ENCODE measurements around the gene CHKB.
"Not testable (repeated sequence)": the region's sequence is repeated elsewhere in the genome, so short reads cannot be mapped to it uniquely, and the experiment has no call there.

The CHKB gene

DNA sequence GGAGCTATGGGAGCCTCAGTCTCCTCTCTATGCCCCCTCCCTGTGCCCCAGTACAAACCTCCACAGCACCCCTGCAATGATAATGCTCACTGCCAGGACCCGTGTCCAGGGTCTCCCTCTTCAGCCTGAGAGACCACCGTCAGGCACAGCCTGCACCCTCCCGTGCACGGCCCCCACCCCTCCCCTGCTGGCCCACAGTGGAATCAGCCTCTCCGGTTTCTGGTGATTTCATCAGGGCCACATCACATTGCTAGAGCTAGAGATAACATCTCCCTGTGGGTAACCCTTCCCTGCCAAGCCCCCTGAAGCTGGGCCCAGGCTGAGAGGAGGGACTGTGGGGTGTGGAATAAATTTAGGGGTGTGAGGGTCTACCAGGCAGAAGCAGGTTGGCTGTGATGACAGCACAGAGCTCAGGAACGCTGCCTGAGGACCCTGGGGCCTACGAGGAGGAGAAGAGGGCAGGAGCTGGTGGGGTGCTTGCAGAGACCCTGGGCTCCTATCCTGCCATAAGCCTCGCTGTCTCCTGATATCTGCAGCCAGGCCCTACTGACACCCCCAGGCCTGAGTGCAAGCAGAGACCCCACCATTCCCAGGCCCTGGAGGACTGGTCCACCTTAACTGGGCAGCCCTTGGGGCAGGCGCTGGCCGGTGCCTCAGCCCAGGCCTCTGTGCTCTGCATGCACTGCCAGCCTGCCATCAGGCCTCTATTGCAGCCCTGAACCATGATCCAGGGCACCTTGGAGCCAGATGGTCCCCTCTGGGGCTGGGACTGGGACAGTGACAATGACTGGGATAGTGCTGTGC, 36.9 kb downstream of the CHKB start, which contains the start of gene KLHDC7B:
KLHDC7B (plus strand) TSS at position 378 of the 804 bp plus-strand sequence; CDS start at position 723, 345 bp downstream.
- Histone ChIP-seq H3K9me3 (ENCODE audit: low read depth, low read length) (no peaks in the 10 kb centered on the region), H3K36me3 (ENCODE audit: insufficient read depth, low read length) (no peaks in the 10 kb centered on the region), H3K9ac (ENCODE audit: insufficient read length) (peak within 1 kb of the TSS; percentile 62), H3K27ac (peak within 1 kb of the TSS; percentile 62; the same call in 1 of the 2 replicates), H3K4me3 (no peak within 1 kb of the TSS)
- no peak for TF ChIP-seq POLR2AphosphoS5 (IDR thresholded peaks at IDR 0.05; ENCODE audit: borderline replicate concordance, low read depth, low read length)
- TF ChIP-seq FOXP2 (optimal IDR thresholded peaks at IDR 0.05; ENCODE audit: control extremely low read depth, extremely low read length, insufficient read depth): no peak
- TF ChIP-seq EZH2 (IDR thresholded peaks at IDR 0.05): no peak
- no peak for DNase-seq (ENCODE audit: low read depth, low spot score)

DNA sequence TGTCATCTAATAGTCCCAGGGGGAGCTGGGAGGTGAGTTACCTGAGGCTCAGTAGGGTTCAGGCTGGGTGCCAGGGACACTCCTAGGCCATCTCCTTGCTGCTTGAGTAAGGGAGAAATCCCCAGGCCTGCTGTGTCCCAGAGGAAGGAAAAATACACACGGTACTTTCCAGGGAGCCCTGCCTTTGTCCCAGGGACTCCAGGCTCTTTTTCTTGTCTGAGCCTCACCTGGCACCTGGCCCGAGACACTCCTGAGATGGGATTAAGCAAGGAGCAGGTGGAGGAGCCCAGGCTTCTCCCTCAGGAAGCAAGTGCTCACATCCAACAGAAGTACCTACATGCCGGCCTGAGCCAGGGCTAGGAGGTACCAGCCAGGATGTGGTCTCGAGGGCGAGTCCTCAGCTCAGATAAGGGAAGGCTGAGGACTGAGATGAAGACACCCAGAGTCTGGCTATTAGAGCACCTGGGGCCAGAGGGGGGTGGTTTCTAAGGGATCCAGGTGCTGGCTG, 37.8 kb downstream of the CHKB start:
- H3K4me3 ChIP-seq: no peak overlapping the region
- peak overlapping the region; percentile 45 for H3K9ac ChIP-seq (ENCODE audit: insufficient read length)
- DNase-seq (ENCODE audit: low read depth, low spot score): no peak
- H3K36me3 ChIP-seq (ENCODE audit: insufficient read depth, low read length): no peaks in the 10 kb centered on the region
- TF ChIP-seq POLR2AphosphoS5 (IDR thresholded peaks at IDR 0.05; ENCODE audit: borderline replicate concordance, low read depth, low read length): no peak
- TF ChIP-seq EZH2 (IDR thresholded peaks at IDR 0.05): no peak
- no peak for TF ChIP-seq FOXP2 (optimal IDR thresholded peaks at IDR 0.05; ENCODE audit: control extremely low read depth, extremely low read length, insufficient read depth)
- peak overlapping the region; percentile 19; the same call in 1 of the 2 replicates for H3K27ac ChIP-seq
- H3K9me3 ChIP-seq (ENCODE audit: low read depth, low read length): no peaks in the 10 kb centered on the region

DNA sequence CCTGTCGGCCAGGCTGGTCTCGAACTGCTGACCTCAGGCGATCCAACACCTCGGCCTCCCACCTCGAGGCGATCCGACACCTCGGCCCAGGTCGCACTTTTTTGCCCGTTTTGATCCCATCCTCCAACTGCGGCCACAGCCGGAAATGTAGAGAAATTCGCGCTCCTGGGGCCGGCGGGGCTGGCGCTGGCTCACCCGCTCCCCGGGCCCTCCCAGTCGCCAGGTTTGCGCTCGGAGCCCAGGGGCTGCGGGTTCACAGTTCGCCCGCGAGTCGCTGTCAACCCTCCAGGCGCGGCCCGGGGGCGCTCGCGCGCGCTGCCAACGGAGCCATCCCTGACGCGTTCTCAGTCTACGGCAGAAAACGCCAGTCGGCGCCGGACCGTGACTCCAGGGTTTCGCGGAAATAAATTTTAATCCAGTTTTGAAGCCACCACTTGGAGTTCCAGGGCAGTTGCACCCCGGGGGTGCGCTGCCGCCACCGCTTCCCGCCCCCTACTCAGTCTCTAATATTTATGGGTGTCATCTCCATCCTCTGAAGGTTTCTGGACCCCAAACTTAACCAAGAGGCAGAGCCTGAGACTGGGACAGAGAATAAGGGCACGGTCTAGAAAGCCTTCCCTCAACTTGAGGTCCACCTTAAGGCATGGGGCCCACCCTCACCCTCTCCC, 38.4 kb downstream of the CHKB start:
- H3K36me3 ChIP-seq (ENCODE audit: insufficient read depth, low read length): no peaks in the 10 kb centered on the region
- H3K27ac ChIP-seq: no peak overlapping the region; the same call in 1 of the 2 replicates

DNA sequence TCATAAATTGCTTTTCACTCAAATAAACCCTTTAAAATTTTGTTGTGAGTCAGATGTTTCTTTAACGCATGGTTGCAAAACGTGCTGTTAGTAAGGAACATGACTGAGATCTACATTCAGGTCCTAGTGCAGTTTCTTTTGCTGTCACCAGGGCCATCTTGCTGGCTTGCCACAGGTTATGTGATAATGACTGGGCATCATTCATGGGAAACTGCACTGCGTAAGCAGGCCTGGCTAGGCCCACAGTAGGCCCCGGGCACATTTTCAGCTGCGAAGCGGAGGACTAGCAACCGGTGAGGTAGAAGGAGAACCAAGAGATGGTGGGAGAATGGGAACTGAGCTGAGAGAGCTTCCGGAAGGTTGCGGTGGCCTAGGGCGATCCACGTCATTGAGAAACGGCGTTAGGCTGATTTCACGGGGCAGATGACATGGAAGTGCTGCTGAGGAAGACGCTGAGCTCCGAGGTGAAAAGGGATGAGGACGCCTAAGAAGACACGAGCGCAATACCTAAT, 40.2 kb downstream of the CHKB start:
- Histone ChIP-seq H3K27ac (0 out of 2 replicates have a peak overlapping the region, but pooled peaks have one; percentile 0), H3K36me3 (ENCODE audit: insufficient read depth, low read length) (no peaks in the 10 kb centered on the region), H3K4me3 (no peak overlapping the region), H3K9me3 (ENCODE audit: low read depth, low read length) (no peaks in the 10 kb centered on the region), H3K9ac (ENCODE audit: insufficient read length) (no peak overlapping the region)
- no peak for DNase-seq (ENCODE audit: low read depth, low spot score)
- TF ChIP-seq FOXP2 (optimal IDR thresholded peaks at IDR 0.05; ENCODE audit: control extremely low read depth, extremely low read length, insufficient read depth): no peak
- no peak for TF ChIP-seq POLR2AphosphoS5 (IDR thresholded peaks at IDR 0.05; ENCODE audit: borderline replicate concordance, low read depth, low read length)
- TF ChIP-seq EZH2 (IDR thresholded peaks at IDR 0.05): no peak

More for the DNA sequence above, 38.4 kb downstream of the CHKB start:
- Histone ChIP-seq H3K4me3 (no peak overlapping the region), H3K9me3 (ENCODE audit: low read depth, low read length) (no peaks in the 10 kb centered on the region), H3K9ac (ENCODE audit: insufficient read length) (no peak overlapping the region)
- DNase-seq (ENCODE audit: low read depth, low spot score): no peak
- TF ChIP-seq EZH2 (IDR thresholded peaks at IDR 0.05) (no peak), POLR2AphosphoS5 (IDR thresholded peaks at IDR 0.05; ENCODE audit: borderline replicate concordance, low read depth, low read length) (no peak), FOXP2 (optimal IDR thresholded peaks at IDR 0.05; ENCODE audit: control extremely low read depth, extremely low read length, insufficient read depth) (no peak)

DNA sequence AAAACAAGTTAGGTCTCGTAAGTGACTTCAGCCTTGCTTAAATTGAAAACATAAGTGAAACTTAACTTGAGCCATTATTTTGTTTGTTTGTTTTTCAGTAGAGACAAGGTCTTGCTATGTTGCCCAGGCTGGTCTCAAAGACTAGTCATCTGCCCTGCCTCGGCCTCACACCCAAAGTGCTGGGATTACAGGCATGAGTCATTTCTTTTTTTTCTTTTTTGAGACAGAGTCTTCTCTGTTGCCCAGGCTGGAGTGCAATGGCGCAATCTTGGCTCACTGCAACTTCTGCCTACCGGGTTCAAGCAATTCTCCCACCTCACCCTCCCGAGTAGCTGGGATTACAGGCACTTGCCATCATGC, 41.0 kb downstream of the CHKB start:
- not testable (repeated sequence) for H3K4me3 ChIP-seq; H3K36me3 ChIP-seq (ENCODE audit: insufficient read depth, low read length); H3K9ac ChIP-seq (ENCODE audit: insufficient read length); H3K27ac ChIP-seq; H3K9me3 ChIP-seq (ENCODE audit: low read depth, low read length); DNase-seq (ENCODE audit: low read depth, low spot score)

DNA sequence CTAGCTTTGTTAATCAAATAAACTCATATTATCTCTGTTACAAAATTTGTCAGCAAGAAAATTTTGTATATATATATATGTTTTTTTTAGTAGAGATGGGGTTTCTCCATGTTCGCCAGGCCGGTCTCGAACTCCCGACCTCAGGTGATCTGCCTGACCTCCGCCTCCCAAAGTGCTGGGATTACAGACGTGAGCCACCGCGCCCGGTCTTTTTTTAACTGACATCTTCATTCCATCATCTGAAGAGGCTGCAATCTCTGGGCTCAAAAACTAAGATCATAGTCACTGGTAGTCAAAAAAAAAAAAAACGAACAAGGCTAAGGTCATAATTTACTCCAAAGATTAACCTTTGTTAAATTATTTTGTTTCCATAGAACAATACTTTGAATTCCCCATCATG, 42.3 kb downstream of the CHKB start:
- H3K4me3 ChIP-seq: no peak overlapping the region
- no peaks in the 10 kb centered on the region for H3K36me3 ChIP-seq (ENCODE audit: insufficient read depth, low read length)
- TF ChIP-seq EZH2 (IDR thresholded peaks at IDR 0.05) (no peak), FOXP2 (optimal IDR thresholded peaks at IDR 0.05; ENCODE audit: control extremely low read depth, extremely low read length, insufficient read depth) (no peak), POLR2AphosphoS5 (IDR thresholded peaks at IDR 0.05; ENCODE audit: borderline replicate concordance, low read depth, low read length) (no peak)
- H3K27ac ChIP-seq: peak overlapping the region; percentile 70; the same call in 1 of the 2 replicates
- no peak for DNase-seq (ENCODE audit: low read depth, low spot score)
- no peaks in the 10 kb centered on the region for H3K9me3 ChIP-seq (ENCODE audit: low read depth, low read length)
- H3K9ac ChIP-seq (ENCODE audit: insufficient read length): no peak overlapping the region

DNA sequence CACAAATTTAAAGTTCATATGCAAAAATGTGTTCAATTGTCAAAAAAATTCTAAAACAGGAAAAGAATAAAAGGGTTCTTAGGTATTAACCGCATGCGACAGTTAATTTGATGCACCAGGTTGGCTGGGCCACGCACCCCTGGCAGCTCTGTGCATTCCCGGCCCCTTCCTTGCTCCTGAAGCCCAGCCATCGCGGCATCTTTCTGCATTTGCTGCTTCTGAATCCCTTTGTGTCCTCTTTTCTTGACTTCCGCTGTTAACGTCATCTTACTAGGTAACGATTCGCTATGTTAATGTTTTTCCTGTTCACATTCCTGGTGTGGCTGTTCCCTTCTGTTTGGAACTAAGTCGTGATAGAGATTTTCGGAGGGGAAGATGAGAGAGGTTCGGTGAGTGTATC, 44.9 kb downstream of the CHKB start:
- Histone ChIP-seq H3K9me3 (ENCODE audit: low read depth, low read length) (no peaks in the 10 kb centered on the region), H3K36me3 (ENCODE audit: insufficient read depth, low read length) (no peaks in the 10 kb centered on the region), H3K4me3 (no peak overlapping the region), H3K9ac (ENCODE audit: insufficient read length) (no peak overlapping the region), H3K27ac (peak overlapping the region; percentile 30; the same call in 1 of the 2 replicates)
- no peak for DNase-seq (ENCODE audit: low read depth, low spot score)
- no peak for TF ChIP-seq FOXP2 (optimal IDR thresholded peaks at IDR 0.05; ENCODE audit: control extremely low read depth, extremely low read length, insufficient read depth)
- TF ChIP-seq EZH2 (IDR thresholded peaks at IDR 0.05): no peak
- no peak for TF ChIP-seq POLR2AphosphoS5 (IDR thresholded peaks at IDR 0.05; ENCODE audit: borderline replicate concordance, low read depth, low read length)

DNA sequence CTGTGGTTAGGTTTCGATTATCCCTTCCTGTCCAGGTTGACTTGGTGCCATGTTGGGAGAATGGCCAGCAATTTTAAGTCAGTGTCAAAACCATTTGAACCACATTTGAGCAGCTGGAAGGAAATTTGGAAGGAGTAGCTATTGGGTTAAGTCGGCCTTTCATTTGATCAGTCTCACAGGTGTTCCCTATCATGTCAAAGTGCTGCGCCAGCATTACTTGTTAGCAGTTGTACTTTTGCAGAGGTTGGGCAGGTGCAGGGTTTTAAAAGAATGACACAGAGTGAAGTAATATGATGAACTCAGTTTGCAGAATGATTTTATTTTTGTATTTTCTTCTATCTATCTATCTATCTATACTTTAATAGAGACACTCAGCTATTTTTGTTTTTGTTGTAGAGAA, 46.4 kb downstream of the CHKB start:
- no peak overlapping the region for H3K27ac ChIP-seq

More for the DNA sequence above, 46.4 kb downstream of the CHKB start:
- DNase-seq (ENCODE audit: low read depth, low spot score): no peak
- no peaks in the 10 kb centered on the region for H3K9me3 ChIP-seq (ENCODE audit: low read depth, low read length)
- TF ChIP-seq FOXP2 (optimal IDR thresholded peaks at IDR 0.05; ENCODE audit: control extremely low read depth, extremely low read length, insufficient read depth): no peak
- TF ChIP-seq POLR2AphosphoS5 (IDR thresholded peaks at IDR 0.05; ENCODE audit: borderline replicate concordance, low read depth, low read length): no peak
- TF ChIP-seq EZH2 (IDR thresholded peaks at IDR 0.05): no peak
- no peaks in the 10 kb centered on the region for H3K36me3 ChIP-seq (ENCODE audit: insufficient read depth, low read length)
- H3K4me3 ChIP-seq: no peak overlapping the region
- H3K9ac ChIP-seq (ENCODE audit: insufficient read length): no peak overlapping the region

Data from SK-N-MC (cell line).